Kidney (tissue), 14 donors: ENCODE results near the gene CPED1. TPM values are rescaled to one million over a fixed set of nuclear protein-coding genes. Genes with fewer than 3 reads are reported as not detected.

Source experiments
- DNase-seq, 5 donors: peaks; one replicate each; pipeline ENCODE4 v3.0.0-alpha.2; 2013 to 2020
- FAIRE-seq: peaks from 2 replicates; lab custom pipeline; 2012; peaks lifted over from hg19 to GRCh38; lab: Jason Lieb, UNC
- H3K27ac ChIP-seq, 2 donors: one replicate each; pipeline ENCODE4 v1.7.0; 2013; ENCODE audit warnings: low read depth in 2 of 2, low read length in 2 of 2, inconsistent platforms in 1 of 2
- H3K27me3 ChIP-seq: one replicate; pipeline ENCODE4 v1.7.1; 2013; ENCODE audit warnings: low read length, inconsistent platforms; ENCODE audit not compliant: control insufficient read depth, insufficient read depth
- H3K36me3 ChIP-seq, 3 donors: one replicate each; pipeline versions ENCODE4 v1.7.0 to v1.7.1; 2013; ENCODE audit warnings: low read length in 3 of 3, control low read depth in 1 of 3, inconsistent platforms in 1 of 3; ENCODE audit not compliant: insufficient read depth in 3 of 3, control insufficient read depth in 2 of 3
- H3K4me1 ChIP-seq, 3 donors: one replicate each; pipeline versions ENCODE4 v1.7.0 to v1.7.1; 2013; ENCODE audit warnings: low read length in 3 of 3, inconsistent platforms in 1 of 3, low read depth in 1 of 3; ENCODE audit not compliant: control insufficient read depth in 2 of 3, insufficient read depth in 2 of 3
- H3K4me3 ChIP-seq, 3 donors: one replicate each; pipeline versions ENCODE4 v1.7.0 to v1.8.1; 2013; ENCODE audit warnings: low read length in 3 of 3, control low read depth in 1 of 3, inconsistent platforms in 1 of 3
- H3K9ac ChIP-seq, 3 donors: one replicate each; pipeline versions ENCODE4 v1.7.0 to v1.7.1; 2013; ENCODE audit warnings: low read length in 3 of 3, control low read depth in 1 of 3, inconsistent platforms in 1 of 3
- H3K9me3 ChIP-seq, 3 donors: one replicate each; pipeline versions ENCODE4 v1.7.0 to v1.7.1; 2013; ENCODE audit warnings: low read length in 3 of 3, control low read depth in 1 of 3, inconsistent platforms in 1 of 3; ENCODE audit not compliant: control insufficient read depth in 2 of 3, insufficient read depth in 1 of 3
- intact Hi-C: fragments of 100-400 bp; cut with DNase I; formaldehyde crosslinking; loops from one replicate; pipeline ENCODE4 v1.11.1; 2022
- polyA plus RNA-seq: library from polyadenylated mRNA; stranded (reverse); fragments of 350-450 nt; fragmentation: Illumina TruSeq; extraction: RNeasy Lipid Tissue Mini Kit (QIAGEN cat#74804); gene quantifications from one replicate; pipeline ENCODE4 v1.2.3, GENCODE V29; 2014; ENCODE audit warnings: low read depth, low replicate concordance; ENCODE audit not compliant: insufficient read depth
- total RNA-seq: library from RNA; stranded (reverse); fragmentation: NEBNext Ultra II Directional; extraction: Animal tissue kit (Norgen Biotek cat#: 25700); gene quantifications from one replicate; pipeline ENCODE4 v1.2.1, GENCODE V29; 2021
- TF ChIP-seq, protein P1 (sequence below): IDR thresholded peaks from 3 replicates; pipeline ENCODE4 v1.5.1; 2012; ENCODE audit warnings: mild to moderate bottlenecking, moderate library complexity, borderline replicate concordance; ENCODE audit not compliant: insufficient read depth; ENCODE audit errors: extremely low read depth
- donor health status: control.
- donor health status: control.
- donor health status: control.
- donor health status: control.
- donor health status: control.
- donor health status: DM: yes; HTN: yes; CAD: no.
- donor health status: Normal renal cell carcinoma (clear cell type).

Gene CPED1
- total and polyA plus RNA-seq, 2 donors from 2014 or later: 2.9 to 16.9 TPM

DNA sequence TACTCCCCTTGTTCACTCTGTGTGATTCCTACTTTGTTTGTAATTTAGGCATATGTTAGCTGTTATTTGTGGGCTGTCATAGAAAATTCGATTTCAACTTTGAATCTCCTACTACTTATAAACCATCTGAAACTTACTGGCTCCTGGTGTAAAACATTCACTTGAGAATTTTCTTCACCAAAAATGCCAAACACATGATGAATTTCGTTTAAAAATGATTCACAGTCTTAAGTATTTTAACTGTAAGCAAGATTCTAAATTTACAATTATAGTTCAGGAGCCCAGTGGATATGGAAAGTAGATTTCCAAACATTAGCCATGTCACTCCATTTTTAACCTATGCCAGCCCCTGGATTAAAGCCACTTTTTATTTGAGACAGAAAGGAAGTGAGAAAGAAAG lies 3.1 kb downstream of the CPED1 start:
- TF ChIP-seq, protein P1, sequence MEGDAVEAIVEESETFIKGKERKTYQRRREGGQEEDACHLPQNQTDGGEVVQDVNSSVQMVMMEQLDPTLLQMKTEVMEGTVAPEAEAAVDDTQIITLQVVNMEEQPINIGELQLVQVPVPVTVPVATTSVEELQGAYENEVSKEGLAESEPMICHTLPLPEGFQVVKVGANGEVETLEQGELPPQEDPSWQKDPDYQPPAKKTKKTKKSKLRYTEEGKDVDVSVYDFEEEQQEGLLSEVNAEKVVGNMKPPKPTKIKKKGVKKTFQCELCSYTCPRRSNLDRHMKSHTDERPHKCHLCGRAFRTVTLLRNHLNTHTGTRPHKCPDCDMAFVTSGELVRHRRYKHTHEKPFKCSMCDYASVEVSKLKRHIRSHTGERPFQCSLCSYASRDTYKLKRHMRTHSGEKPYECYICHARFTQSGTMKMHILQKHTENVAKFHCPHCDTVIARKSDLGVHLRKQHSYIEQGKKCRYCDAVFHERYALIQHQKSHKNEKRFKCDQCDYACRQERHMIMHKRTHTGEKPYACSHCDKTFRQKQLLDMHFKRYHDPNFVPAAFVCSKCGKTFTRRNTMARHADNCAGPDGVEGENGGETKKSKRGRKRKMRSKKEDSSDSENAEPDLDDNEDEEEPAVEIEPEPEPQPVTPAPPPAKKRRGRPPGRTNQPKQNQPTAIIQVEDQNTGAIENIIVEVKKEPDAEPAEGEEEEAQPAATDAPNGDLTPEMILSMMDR: no peak
- H3K9ac ChIP-seq: peak overlapping the region in 2 of 3 donors; percentile 37 to 48
- intact Hi-C loops: loop anchor here (5.0 kb wide), 1 partner anchor 91 kb away; no protein-coding TSS in a partner anchor
- no peaks in the 10 kb centered on the region for H3K27me3 ChIP-seq
- H3K27ac ChIP-seq: peak overlapping the region in 1 of 2 donors; percentile 6
- no peak for FAIRE-seq
- no peaks in the 10 kb centered on the region for H3K36me3 ChIP-seq
- H3K4me3 ChIP-seq: peak overlapping the region; percentile 29 to 70 (median 58)
- no peak for DNase-seq
- peaks cover 0 to 5% (median 3%) of the 10 kb centered on the region in 3 donors for H3K4me1 ChIP-seq
- H3K9me3 ChIP-seq: no peaks in the 10 kb centered on the region

DNA sequence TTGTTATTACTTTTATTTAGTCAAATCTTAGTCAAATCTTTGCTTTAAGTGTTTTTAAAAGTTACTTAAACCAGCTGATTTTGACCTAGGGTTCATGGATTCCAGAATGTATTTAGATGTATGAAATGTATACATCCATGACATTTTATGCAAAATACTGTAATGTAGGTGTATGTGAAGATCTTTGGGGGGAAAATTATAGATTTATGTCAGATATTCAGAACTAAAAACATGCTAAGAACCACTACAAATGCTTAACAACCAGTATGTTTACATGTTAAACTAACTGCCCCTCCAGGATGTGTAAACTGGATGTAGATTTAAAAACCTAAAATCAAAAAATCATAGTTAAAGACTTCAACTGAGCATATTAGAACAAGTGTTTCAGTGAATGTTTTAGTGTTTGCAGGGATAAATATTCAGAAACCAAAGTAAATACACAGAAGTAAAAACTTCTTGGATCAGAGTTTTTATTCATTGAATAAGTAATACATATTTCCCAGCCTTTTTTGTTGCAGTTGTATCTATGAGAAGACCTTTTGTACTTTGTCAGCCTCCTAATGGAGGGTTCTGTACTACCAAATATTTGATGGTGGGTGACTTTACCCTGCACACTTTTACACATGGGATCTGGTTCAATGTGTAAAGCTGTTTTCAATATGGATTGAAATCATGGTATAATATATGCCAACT lies 3.9 kb downstream of the CPED1 start:
- no peak for DNase-seq
- H3K9me3 ChIP-seq: no peaks in the 10 kb centered on the region
- H3K27me3 ChIP-seq: no peaks in the 10 kb centered on the region
- H3K36me3 ChIP-seq: no peaks in the 10 kb centered on the region
- H3K9ac ChIP-seq: no peak overlapping the region
- no peak overlapping the region for H3K27ac ChIP-seq
- TF ChIP-seq, protein P1: no peak
- peaks cover 3 to 7% (median 5%) of the 10 kb centered on the region in 3 donors for H3K4me1 ChIP-seq
- no peak for FAIRE-seq
- H3K4me3 ChIP-seq: no peak overlapping the region
- intact Hi-C loops: loop anchor here (5.0 kb wide), 1 partner anchor 90 kb away; no protein-coding TSS in a partner anchor

GRCh38 chr7:120992965-120993494 lies 4.5 kb downstream of the CPED1 start:
- peaks cover 2 to 4% (median 3%) of the 10 kb centered on the region in 3 donors for H3K4me1 ChIP-seq
- TF ChIP-seq, protein P1: no peak
- FAIRE-seq (no peak), DNase-seq (peak in 1 of 5 donors; percentile 53)
- H3K4me3 ChIP-seq: no peak overlapping the region
- no peak overlapping the region for H3K9ac ChIP-seq
- no peaks in the 10 kb centered on the region for H3K9me3 ChIP-seq
- no peak overlapping the region for H3K27ac ChIP-seq
- H3K27me3 ChIP-seq: no peaks in the 10 kb centered on the region
- intact Hi-C loops: loop anchor here (5.0 kb wide), 1 partner anchor 89 kb away; no protein-coding TSS in a partner anchor
- no peaks in the 10 kb centered on the region for H3K36me3 ChIP-seq
